Loucy (cell line): ENCODE measurements around the gene ERO1A.

Source experiments
- H2AFZ ChIP-seq: fragments of 200-600 bp; sonication (generic); 2 replicates; pipeline ENCODE4 v1.6.0; 2016; ENCODE audit warnings: antibody characterized with exemption, mild to moderate bottlenecking, low read length, moderate library complexity
- H3F3A ChIP-seq: fragments of 200-600 bp; 2 replicates; pipeline ENCODE4 v1.6.0; 2016; ENCODE audit warnings: antibody characterized with exemption, low read depth, mild to moderate bottlenecking
- H3K27me3 ChIP-seq: fragments of 200-600 bp; sonication (generic); 2 replicates; pipeline ENCODE4 v1.6.1; 2014; ENCODE audit warnings: low read length, mild to moderate bottlenecking; ENCODE audit not compliant: insufficient read depth, poor library complexity, severe bottlenecking
- H3K36me3 ChIP-seq: fragments of 200-600 bp; sonication (generic); 2 replicates; pipeline ENCODE4 v1.6.1; 2016; ENCODE audit warnings: low read length; ENCODE audit not compliant: insufficient read depth
- H3K4me1 ChIP-seq: fragments of 200-600 bp; sonication (generic); 2 replicates; pipeline ENCODE4 v1.5.1; 2014; ENCODE audit warnings: low read length, mild to moderate bottlenecking; ENCODE audit not compliant: insufficient read depth, poor library complexity, severe bottlenecking
- H3K4me2 ChIP-seq: fragments of 200-600 bp; sonication (generic); 2 replicates; pipeline ENCODE4 v1.6.0; 2014; ENCODE audit warnings: antibody characterized with exemption, low read length, low read depth, mild to moderate bottlenecking; ENCODE audit not compliant: poor library complexity, severe bottlenecking
- H3K4me3 ChIP-seq: fragments of 200-600 bp; sonication (generic); 2 replicates; pipeline ENCODE4 v1.5.1; 2014; ENCODE audit warnings: low read length, mild to moderate bottlenecking, mixed read lengths; ENCODE audit not compliant: poor library complexity, severe bottlenecking
- H3K79me2 ChIP-seq: fragments of 200-600 bp; sonication (generic); 2 replicates; pipeline ENCODE4 v1.6.1; 2014; ENCODE audit warnings: low read length; ENCODE audit not compliant: insufficient read depth
- H3K9ac ChIP-seq: fragments of 200-600 bp; sonication (generic); 2 replicates; pipeline ENCODE4 v1.6.0; 2014; ENCODE audit warnings: mild to moderate bottlenecking, low read depth, low read length, moderate library complexity; ENCODE audit not compliant: poor library complexity, severe bottlenecking
- H3K9me2 ChIP-seq: fragments of 200-600 bp; sonication (generic); replicated peaks from 2 replicates; pipeline ENCODE4 v1.6.1; 2016; ENCODE audit warnings: low read depth, low read length, mixed read lengths
- H3K9me3 ChIP-seq: fragments of 200-600 bp; sonication (generic); 2 replicates; pipeline ENCODE4 v1.6.1; 2014; ENCODE audit warnings: mild to moderate bottlenecking, antibody characterized with exemption, low read length, low read depth; ENCODE audit not compliant: insufficient read depth
- H4K20me1 ChIP-seq: fragments of 200-600 bp; sonication (generic); 2 replicates; pipeline ENCODE4 v1.6.0; 2014; ENCODE audit warnings: antibody characterized with exemption, low read length, mild to moderate bottlenecking; ENCODE audit not compliant: insufficient read depth, poor library complexity, severe bottlenecking
- EZH2phosphoT487 ChIP-seq: fragments of 200-600 bp; IDR thresholded peaks from 2 replicates; pipeline ENCODE4 v1.6.1; 2018; ENCODE audit warnings: antibody characterized with exemption, mild to moderate bottlenecking, moderate library complexity, borderline replicate concordance
- TF ChIP-seq, protein P1 (sequence below): fragments of 200-600 bp; sonication (generic); conservative IDR thresholded peaks from 2 replicates; pipeline ENCODE4 v1.5.1; 2014; ENCODE audit warnings: mild to moderate bottlenecking, antibody characterized with exemption, low read length

The ERO1A gene

DNA sequence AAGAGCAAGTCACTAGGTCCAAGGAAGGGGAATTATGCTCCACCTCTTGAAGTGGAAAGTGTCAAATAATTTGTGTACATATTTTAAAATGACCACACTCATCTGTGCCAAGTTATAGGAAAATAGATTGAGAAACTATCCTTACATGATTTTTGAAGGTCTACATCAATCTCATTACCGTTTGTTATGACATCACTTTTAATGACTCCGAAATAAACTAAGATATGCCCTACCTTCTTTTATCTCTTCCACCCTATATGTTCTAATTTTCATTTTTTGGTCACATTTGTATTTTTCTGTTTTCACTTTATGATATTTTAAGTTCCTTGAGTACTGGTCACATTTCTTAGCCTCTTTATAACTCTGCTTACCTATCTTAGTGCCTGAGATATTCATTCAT, 8.3 kb upstream of the ERO1A start:
- no peak overlapping the region for H2AFZ ChIP-seq
- H3K9me3 ChIP-seq, result no peaks in the 10 kb centered on the region
- no peak overlapping the region for H3K4me2 ChIP-seq

DNA sequence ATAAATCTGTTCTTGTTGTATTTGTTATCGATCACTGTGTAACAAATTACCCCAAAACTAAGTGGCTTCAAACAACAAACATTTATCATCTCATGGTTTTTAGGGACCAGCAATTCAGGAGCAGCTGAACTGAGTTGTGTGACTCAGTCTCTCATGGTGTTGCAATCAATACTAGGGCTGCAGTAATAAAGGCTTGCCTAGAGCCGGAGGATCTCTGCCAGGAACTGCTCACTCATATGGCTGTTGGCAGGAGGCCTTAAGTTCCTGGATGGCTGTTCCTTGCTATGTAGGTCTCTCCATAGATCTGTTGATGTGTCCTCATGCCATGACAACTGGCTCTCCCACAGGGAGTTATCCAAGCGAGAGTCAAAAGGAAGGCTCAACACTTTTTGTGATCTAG, 7.9 kb upstream of the ERO1A start:
- H3K9me3 ChIP-seq, result no peaks in the 10 kb centered on the region
- no peak overlapping the region for H3K4me3 ChIP-seq
- no peak overlapping the region for H3K9ac ChIP-seq
- no peak for TF ChIP-seq EZH2phosphoT487
- TF ChIP-seq, protein P1, sequence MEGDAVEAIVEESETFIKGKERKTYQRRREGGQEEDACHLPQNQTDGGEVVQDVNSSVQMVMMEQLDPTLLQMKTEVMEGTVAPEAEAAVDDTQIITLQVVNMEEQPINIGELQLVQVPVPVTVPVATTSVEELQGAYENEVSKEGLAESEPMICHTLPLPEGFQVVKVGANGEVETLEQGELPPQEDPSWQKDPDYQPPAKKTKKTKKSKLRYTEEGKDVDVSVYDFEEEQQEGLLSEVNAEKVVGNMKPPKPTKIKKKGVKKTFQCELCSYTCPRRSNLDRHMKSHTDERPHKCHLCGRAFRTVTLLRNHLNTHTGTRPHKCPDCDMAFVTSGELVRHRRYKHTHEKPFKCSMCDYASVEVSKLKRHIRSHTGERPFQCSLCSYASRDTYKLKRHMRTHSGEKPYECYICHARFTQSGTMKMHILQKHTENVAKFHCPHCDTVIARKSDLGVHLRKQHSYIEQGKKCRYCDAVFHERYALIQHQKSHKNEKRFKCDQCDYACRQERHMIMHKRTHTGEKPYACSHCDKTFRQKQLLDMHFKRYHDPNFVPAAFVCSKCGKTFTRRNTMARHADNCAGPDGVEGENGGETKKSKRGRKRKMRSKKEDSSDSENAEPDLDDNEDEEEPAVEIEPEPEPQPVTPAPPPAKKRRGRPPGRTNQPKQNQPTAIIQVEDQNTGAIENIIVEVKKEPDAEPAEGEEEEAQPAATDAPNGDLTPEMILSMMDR, result no peak
- H3K27me3 ChIP-seq, result no peaks in the 10 kb centered on the region
- no peak overlapping the region for H3K4me2 ChIP-seq
- no peaks in the 10 kb centered on the region for H3K36me3 ChIP-seq
- H3K4me1 ChIP-seq, result peaks cover 11% of the 10 kb centered on the region
- H4K20me1 ChIP-seq, result peaks cover 11% of the 10 kb centered on the region
- no peaks in the 10 kb centered on the region for H3F3A ChIP-seq
- H3K79me2 ChIP-seq, result peaks cover 12% of the 10 kb centered on the region
- H3K9me2 ChIP-seq, result no peaks in the 10 kb centered on the region
- no peak overlapping the region for H2AFZ ChIP-seq

More for the DNA sequence above, 8.3 kb upstream of the ERO1A start:
- peaks cover 17% of the 10 kb centered on the region for H3K79me2 ChIP-seq
- H3K36me3 ChIP-seq, result no peaks in the 10 kb centered on the region
- H3F3A ChIP-seq, result no peaks in the 10 kb centered on the region
- H3K9ac ChIP-seq, result no peak overlapping the region
- H4K20me1 ChIP-seq, result peaks cover 15% of the 10 kb centered on the region
- peaks cover 15% of the 10 kb centered on the region for H3K4me1 ChIP-seq
- H3K27me3 ChIP-seq, result no peaks in the 10 kb centered on the region
- no peak overlapping the region for H3K4me3 ChIP-seq
- H3K9me2 ChIP-seq, result no peaks in the 10 kb centered on the region
- TF ChIP-seq, protein P1, result no peak
- TF ChIP-seq EZH2phosphoT487, result no peak

DNA sequence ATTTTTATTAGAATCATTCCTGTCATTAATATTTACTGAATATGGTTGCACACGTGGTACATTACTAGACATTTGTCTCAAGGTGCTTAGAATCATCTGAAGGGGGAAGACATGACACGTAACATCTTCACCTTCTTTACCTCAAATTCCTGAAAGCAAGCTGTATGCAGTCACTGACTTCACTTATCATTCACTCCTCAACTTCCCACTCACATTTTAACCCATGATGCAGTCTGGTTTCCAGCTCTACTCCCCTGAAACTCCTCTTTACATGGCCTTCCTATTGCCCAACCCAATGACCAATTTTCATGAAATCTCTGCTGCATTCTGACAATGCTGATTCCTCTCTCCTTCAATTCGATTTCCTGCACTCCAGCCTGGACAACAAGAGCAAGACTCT, 5.9 kb upstream of the ERO1A start:
- H3K9me2 ChIP-seq, result no peaks in the 10 kb centered on the region
- no peaks in the 10 kb centered on the region for H4K20me1 ChIP-seq
- H3K27me3 ChIP-seq, result no peaks in the 10 kb centered on the region
- H3K4me1 ChIP-seq, result peaks cover under 1% of the 10 kb centered on the region
- H3K36me3 ChIP-seq, result no peaks in the 10 kb centered on the region
- H3K79me2 ChIP-seq, result peaks cover 2% of the 10 kb centered on the region; the same call in 1 of the 2 replicates
- no peak for TF ChIP-seq EZH2phosphoT487
- TF ChIP-seq, protein P1, result no peak
- no peak overlapping the region for H3K9ac ChIP-seq
- no peak overlapping the region for H3K4me3 ChIP-seq
- H3F3A ChIP-seq, result no peaks in the 10 kb centered on the region
- no peak overlapping the region for H3K4me2 ChIP-seq
- no peak overlapping the region for H2AFZ ChIP-seq
- no peaks in the 10 kb centered on the region for H3K9me3 ChIP-seq
